Limb (tissue), 2 donors: Measurements from ENCODE around the gene NFIL3.
A peak's percentile ranks its signal among the peaks of the same experiment; 100 is the strongest.

Experiments used
- DNase-seq, 2 donors: peaks; one replicate each; pipeline ENCODE4 v3.0.0-alpha.2; 2016; ENCODE audit errors: extremely low spot score in 2 of 2

Gene NFIL3

DNA sequence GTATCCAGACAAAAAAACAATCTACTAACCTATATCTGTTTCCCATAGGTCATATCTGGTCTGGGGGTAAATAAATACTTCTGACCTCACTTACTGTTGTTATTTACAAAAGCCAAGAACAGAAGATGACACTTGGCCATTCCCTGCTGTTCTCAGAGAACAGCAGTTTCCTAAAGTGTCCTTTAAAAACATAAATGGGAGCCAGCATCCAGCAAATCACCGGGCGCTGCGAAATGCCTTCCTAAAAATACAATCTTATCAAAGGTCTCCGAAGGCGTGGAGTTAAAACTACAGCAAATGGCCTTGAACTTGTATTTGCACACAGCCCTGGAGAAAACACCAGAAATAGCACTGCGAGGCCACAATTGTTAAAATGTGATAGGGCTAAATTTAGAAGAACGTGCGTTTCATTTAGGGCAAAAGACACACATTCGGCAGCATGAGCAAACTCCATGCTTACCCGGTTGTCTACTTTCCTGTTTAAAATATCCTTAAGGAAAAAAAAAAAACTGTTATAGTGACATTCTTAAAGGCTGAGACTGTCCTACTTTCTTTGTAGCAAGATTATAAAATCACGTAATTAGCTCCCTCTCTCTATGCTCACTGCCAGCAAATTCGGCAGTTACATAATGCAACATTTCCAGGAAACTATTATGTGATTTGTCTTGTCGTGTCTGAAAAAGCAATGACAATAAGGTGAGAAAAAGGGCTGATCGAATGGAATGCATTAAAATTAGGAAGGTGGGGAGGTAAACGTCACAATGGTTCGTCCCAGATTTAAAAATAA is 1.5 kb downstream of the NFIL3 start:
- DNase-seq: peak; percentile 7 to 37

DNA sequence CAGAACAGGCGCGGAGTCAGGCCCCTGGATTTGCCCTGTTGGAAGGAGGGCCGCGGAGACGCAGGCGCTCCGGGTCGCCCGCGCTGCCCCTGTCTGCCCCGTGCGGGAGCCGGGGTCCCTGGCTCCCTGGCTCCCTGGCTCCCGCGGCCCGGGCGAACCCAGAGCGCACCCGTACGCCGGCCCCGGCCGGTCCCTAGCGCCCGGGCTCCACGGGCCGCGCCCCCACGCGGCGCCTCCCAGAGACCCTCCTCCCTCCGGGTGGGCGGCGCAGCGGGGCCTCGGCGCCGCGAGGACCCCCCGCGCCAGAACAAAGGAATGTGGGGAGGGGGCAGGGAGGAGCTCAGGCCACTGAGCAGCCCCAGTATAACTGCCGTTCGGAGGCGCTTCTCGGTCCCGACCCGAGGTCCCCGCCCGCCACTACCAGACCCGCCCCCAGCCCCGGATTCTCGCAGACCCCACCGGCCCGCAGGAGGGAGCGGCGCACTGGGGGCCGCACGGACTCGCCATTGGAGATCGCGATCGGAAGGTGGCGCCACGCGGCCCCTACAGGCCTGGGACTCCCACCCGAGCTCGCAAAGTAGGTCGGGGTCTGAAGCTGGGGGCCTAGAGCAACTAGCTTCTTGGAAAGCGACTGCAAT is 2.4 kb downstream of the NFIL3 start:
- DNase-seq: peak; percentile 19 to 84

DNA sequence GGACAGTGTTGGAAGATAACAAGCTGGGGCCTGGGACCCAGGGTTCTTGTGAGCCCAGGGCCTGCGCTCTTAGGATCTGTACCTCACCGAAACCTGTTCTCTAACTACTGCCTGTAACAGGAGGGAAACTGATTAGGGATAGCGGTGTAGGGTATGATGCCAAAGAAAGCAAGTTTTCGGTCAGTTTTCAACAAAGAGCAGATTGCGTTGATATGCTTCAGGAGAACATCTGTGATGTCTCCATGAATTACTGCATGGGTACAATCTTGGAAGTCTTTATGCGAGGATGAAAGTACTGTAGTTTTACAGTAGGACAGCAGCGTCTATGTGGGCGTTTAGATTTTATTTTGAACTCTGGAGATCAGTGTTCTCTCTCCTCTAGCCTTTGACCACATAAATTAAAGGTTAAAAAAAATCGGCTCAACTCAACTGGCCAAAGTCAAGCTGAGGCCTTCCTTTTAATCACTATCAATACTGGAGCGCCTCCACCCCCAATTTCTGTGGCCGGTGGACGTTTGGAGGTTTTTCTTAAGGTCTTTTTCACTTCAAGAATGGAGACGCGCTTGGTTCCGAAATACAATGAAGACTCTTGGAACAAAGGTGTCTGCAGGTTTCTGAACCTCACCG is 3.0 kb downstream of the NFIL3 start:
- DNase-seq: no peak

DNA sequence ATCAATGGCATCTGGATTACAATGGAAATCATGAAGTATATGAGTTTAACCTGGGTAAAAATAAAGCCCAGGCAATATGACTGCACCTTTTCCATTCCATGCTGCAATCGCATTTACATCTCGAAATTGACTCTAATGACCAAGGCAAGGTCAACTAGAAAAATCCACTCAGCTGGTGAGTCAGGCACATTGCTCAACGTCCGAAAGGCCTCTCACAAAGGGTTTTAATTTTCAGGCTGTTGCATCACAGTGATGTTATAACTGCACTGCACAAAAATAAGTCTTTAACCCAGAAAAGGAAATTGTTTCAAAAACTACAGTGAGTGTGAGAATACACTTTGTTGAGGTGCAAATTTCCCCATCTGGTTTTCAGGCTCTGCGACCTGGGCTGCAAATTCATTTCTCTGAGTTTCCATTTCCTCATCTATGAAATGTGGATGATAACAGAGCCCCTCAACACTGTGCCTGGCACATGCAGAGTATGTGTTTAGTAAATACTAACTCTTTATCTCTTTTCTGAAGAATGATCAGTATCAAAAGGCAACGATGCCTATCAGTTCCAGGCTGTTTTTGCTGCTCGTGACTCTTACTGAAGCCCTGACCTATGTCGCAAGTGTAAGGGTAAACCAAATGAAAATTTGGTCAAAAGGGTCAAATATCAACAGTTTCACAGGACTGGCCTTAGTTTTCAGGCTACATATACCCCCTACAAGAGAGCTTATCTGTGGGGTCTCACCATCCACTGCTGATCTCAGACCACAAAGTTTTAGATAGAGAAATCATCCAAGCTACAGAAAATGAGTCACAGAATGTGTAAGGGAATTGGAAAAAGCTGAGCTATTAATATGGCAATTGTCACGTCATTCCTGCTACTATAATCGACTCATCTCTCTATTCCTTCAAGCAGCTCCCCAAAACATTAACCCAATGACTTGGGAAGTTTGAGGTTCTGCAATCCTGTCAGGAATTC is 4.1 kb downstream of the NFIL3 start:
- no peak for DNase-seq

DNA sequence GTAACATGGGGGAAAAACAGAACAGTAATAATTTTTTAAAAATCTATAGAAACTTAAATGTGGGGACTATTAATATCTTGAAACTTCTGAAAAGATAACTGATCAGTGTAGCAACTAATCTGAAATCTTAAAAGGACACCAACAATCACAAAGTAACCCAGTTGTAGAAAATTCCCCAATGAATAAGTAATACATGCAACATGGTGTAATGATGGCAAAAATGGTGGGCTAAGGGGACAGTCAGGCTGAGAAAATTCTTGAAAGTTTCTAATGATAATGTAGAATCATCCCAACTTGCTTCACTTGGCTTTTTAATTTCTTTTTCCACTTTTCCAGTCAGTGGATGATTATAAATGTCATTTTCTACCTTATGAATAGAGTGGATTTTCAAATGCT is 5.4 kb downstream of the NFIL3 start:
- DNase-seq: no peak

DNA sequence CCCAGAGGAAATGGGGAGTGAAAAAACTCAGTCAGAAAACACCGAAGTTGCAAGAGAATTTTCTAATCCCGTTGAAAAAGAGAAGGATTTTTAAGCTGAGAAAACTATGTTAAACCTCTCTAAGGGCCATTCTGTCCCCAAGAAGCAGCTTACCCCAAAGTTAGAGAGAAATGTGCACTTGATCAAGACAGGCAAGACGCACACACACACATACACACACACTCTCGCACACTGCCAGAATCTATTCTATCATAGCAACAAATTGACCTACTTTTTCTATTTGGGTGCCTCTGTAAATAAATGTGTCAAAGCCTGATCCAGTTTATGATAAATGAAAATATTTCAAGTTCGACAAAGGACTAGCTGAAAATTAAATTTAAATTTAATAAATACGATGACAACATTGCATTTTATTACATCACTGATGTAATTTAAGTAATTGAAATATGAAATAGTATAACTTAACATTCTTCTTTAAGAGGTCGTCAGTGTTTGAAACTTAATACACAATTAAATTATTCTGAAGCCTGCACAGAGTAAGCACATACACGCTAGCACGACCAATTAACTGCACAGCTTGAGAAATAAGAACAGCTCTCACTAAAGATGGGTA is 5.9 kb downstream of the NFIL3 start:
- DNase-seq: no peak

DNA sequence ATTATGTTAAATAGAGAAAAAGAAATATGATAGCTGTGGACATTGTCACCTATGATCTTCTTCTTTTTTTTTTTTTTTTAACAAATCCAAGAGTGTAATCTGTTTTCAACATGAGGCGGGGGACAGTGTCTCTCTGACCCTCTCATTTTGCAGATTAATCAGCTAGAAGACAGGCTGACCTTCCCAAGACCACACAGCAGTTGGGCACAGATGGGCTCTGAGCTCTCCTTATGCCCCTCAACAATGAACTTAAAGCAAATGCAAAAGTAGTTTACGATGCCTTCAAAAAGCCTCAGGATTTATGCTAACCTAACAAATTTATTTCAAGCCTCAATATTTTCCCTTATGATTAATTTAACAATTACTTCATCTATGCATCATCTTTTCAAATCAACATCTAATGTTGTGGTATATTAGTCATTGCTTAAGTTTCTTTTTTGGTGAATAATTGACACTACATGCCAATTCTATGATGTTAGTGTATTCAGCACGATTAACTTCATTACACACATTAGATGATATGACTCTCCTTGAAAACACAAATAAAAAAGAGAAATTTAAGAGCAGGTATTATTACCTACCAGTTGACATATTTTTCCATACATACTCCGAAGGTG is 7.4 kb downstream of the NFIL3 start:
- DNase-seq: no peak

DNA sequence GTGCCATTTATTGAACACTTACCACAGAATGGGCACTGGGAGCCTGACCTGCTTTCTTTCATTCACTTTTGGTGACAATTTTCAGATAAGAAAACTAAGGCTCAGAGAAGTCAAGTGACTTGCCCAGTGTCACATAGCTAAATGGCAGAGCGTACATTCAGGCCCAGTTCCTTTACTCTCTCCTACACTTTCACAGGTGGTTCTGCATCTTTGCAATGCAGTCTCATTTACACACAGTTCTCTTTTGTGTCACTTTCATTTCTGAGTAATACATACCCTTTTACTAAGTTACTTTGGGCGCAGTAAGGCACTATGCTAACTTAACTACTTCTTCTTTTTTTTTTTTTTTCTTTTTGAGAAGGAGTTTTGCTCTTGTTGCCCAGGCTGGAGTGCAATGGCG is 8.3 kb downstream of the NFIL3 start:
- no peak for DNase-seq

DNA sequence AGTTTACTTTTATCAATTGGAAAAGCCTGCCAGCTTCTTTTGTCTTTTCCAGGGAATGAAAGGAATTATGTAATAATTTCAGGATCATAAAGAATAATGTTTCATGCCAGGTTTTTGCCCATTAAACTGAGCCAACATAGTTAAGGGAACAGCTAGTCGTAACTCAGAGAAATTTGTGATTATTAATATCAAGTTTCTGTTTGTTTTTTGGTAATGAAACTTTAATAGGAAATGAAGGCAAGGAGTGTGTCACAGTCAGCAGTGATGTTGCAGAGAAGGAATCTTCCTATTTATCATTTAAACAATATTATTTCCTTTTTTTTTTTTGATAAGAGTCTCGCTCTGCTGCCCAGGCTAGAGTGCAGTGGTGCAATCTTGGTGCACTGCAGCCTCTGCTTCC is 10.7 kb downstream of the NFIL3 start:
- DNase-seq: no peak

DNA sequence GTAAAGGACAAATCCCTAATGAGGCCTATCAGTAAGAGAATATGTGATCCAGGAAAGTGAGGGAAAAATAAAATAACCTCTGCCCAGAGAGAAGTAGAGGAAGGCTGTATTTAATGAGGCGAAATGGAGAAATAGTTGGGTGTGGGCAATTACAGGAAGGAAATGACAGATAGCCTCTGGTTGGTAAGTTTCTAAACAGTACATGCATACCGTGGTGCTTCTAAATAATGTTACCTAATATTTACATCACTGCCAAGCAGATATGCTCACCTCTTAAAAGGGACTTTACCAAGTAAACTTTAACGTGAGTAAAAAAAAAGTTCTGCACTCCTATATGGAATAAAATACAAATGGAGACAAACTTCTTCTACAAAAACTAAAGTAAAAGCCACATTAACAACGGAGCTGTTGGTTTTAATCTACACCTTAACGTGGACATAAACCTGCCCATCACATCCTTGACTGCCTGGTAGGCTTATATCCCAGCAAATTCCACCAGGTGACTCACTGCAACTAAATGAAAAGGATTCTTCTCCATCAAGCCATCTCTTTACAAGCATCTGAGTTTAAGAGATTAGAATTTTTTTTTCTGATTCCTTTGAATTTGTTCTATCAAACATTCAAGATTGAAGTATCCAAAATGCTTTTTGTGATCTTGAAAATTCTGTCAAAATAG is 12.4 kb downstream of the NFIL3 start:
- DNase-seq: no peak

DNA sequence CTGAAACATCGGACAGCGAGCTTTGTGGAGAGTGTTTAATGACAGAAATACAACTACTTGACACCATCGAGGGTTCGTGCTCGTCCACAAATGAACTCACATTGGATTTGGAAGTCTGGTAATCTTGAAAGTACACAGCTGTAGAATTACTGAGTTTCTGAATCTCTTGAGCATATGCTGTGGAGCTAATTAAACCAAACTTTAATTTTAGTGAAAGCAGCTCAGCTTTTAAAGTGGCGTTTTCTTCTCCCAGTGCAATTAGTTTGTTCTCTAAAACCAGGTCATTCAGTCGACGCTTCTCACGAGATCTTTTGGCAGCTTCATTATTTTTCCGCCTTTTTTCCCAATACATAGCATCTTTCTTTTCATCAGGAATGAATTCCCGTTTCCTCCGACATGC is 13.5 kb downstream of the NFIL3 start:
- DNase-seq: no peak

DNA sequence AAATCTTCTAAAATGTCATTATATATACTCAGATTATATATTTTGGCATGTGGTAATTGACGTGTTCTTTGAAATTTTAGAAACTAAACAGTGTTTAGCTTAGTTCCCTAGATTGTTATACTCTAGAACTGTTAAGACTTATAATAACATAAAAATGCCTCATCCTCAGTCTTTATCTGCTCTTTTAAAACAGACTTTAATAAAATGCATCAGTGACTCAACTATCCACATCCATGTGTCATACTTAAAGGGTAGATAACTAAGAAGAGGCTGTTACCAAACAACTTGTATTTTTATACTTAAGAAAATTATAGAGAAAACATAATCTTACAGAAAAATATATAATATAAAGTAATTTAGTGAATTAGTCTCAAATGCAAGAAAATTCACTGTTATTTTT is 15.2 kb downstream of the NFIL3 start:
- no peak for DNase-seq

DNA sequence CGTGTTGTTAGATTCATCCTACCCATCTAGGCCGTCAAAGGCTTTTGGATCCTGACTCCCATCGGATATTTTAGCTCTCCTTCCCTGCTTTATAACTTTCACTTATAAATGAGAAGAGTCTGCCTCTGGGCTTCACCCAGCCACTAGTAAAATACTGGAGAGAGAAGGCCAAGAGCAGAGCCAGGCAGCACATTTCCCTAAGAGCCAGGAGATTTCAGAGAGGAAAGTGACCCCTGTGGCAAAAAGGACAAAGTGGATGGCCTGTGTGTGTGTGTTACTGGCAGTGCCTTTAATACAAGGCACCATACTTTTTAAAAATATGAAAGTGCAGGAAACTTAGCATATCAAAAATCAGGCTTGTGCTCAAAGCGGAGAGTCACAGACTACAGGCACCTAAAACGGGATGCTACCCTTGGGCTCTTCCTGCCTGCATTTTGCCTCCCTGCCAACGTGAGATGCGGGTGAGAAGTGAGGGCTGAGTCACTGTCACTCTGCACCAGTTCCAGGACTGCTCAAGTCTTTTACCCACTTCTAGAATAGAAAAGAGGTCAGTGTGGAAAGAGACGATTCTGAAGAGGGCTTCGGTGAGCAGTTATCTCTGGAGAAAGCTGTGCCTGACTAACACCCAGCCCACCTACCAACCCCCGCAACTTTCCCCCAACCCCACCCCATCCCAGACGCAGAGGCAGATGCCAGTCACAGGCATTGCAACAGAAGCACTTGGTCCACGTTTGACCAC is 15.9 kb downstream of the NFIL3 start:
- no peak for DNase-seq

DNA sequence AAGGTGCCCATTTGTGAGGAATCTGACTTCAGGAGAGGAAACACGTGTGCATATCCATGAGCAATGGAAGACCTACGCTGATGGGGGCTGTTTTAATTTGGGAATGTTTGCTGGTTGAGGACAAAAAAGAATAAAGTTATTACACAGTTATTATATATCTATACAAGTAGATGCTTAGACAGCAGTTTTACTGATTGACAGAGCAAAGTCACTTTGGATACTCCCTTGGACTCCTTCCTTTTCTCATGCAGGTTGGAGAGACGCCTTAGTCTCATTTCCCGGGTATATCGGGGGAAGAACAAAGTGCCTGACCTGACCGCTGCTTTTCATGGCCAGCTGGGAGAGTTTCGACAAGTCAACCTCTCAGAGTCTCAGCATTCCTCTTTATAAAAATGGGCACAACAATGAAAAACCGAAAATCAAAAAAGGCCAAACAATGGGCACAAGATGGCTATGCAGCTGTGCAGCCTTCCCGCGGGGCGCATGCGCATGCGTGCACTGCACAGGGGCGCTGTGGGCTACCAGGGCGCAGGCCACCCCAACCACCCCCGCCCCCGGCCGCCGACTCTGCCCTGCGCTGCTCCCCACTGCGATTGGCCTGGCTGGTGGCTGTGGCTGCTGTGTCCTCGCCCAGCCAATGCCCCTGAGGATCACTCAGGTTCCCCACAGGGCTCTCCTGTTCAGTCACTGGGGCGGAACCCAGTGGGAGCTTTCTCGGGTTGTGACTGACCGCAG is 18.1 kb downstream of the NFIL3 start:
- DNase-seq: no peak

DNA sequence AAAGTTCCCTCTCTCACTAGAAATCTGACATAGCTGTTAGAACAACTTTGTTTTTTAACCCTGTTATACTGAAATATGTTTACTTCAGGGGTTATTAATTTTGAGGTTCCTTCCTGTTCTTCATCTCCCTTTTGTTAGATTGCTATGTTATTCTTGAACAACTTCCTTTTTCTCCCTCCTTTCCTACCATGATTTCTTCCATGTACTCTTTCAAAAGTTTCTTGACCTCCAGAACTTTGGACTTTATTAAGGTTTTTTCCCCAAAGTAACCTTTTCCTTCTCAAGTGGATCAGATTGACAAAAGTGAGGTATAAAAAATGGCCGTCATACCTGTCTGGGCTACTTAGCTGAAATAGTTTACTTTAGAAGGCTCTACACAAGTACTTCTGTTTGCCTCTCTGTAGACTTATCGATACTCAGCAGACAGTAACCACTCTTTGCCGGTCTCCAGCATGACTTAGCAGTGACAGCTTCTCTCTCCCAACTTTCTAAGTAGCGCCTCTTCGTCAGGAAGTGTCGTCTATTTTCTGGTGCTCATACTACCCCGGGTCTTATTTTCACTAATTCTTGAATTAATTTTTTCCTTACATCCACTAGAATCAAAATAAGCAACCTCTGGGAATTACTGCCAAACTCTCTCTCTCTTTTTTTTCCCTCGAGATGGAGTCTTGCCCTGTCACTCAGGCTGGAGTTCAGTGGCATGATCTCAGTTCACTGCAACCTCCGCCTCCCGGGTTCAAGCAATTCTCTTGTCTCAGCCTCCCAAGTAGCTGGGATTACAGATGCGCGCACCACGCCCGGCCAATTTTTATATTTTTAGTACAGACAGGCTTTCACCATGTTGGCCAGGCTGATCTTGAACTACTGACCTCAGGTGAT is 19.7 kb downstream of the NFIL3 start:
- no peak for DNase-seq

DNA sequence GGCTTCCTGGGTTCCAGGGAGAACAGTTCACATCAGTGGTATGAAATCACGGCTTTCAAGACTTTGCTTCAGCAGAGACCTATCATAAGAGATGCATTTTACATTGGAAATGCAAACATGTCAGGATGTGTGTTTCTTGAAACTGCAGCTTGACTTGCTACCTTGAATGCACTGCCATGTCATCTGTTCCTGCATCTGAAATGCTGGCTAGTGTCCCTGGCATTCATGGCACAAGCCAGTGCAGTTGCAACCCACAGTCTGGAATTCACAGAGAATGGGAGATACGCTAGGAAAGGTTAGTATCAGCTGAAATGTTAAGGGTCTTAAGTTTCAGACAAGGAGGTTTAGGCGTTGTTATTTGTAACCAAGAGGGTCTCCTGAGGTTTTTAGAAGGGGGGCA is 24.7 kb downstream of the NFIL3 start:
- DNase-seq: no peak

DNA sequence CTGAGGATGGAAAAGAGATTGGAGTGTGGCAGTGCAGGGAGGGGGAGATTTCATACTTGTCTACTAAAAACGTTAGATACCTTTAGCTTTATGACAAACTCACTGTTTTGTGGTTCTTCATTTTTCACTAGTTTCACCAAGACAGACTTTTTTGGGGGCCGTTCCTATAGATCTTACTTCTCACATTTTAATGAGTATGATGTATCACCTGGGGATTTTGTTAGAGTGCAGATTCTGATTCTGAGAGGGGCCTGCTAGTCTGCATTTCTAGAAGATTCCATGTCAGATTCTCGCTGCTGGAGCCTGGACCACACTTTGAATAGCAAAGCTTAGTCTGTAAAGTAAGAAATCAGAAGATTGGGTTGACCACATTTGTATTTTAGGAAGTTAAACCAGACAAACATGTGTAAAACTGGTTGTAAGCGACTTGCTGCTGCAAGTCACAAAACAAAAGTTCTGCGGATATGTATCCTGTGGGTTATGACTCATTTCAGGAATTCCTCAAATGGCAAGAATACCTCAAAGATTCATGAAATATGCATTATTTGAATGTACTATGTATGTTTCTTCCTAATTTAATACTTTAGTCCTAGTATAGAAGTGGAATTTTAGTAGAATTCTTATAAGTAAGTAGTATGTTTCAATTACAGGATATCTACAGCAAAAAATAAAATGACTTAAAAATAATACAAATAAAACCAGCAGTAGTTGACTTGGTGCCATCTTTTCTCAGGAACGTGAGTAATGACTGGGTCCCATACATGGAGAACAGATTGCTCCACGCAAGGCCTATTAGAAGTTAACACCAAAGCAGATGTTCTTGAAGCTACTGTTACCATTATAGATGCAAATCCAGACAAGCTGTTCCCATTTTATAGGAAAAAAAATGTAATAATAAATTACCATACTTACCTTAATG is 27.8 kb downstream of the NFIL3 start:
- peak in 1 of 2 donors; percentile 10 for DNase-seq
